Progenitor cell of endocrine pancreas (in vitro differentiated cells): ENCODE measurements around the gene KIAA0930. TPM values are rescaled to one million over a fixed set of nuclear protein-coding genes. Genes with fewer than 3 reads are reported as not detected.

ENCODE experiments used
- DNase-seq: peaks from one replicate; pipeline ENCODE4 v3.0.0; 2021; ENCODE audit warnings: low spot score; ENCODE audit not compliant: unreplicated experiment
- H3K27ac Mint-ChIP-seq: 2 replicates; pipeline ENCODE4 v1.8.0; 2021; ENCODE audit warnings: mild to moderate bottlenecking, moderate library complexity, mixed read lengths
- H3K27me3 Mint-ChIP-seq: 2 replicates; pipeline ENCODE4 v1.8.0; 2021; ENCODE audit warnings: mixed read lengths
- H3K36me3 Mint-ChIP-seq: 2 replicates; pipeline ENCODE4 v1.8.0; 2022; ENCODE audit warnings: mixed read lengths; ENCODE audit not compliant: insufficient read depth
- H3K4me1 Mint-ChIP-seq: 2 replicates; pipeline ENCODE4 v1.8.0; 2021; ENCODE audit warnings: low read depth, mixed read lengths
- H3K4me3 Mint-ChIP-seq: 2 replicates; pipeline ENCODE4 v1.8.0; 2021; ENCODE audit warnings: low read depth, mild to moderate bottlenecking, moderate library complexity, mixed read lengths
- H3K9me3 Mint-ChIP-seq: 2 replicates; pipeline ENCODE4 v1.8.0; 2021; ENCODE audit warnings: low read depth, mixed read lengths
- total RNA-seq: library from RNA; stranded (reverse); gene quantifications from 2 replicates; pipeline ENCODE4 v1.2.1, GENCODE V29; 2021
- TF ChIP-seq, protein P1 (sequence below): fragments of 200-600 bp; sonication (generic); IDR thresholded peaks from one replicate; pipeline ENCODE4 v1.5.0; 2021; ENCODE audit warnings: antibody characterized with exemption, mild to moderate bottlenecking; ENCODE audit not compliant: unreplicated experiment

The KIAA0930 gene
- total RNA-seq, 1 donor from 2014 or later = 45.3 TPM

DNA sequence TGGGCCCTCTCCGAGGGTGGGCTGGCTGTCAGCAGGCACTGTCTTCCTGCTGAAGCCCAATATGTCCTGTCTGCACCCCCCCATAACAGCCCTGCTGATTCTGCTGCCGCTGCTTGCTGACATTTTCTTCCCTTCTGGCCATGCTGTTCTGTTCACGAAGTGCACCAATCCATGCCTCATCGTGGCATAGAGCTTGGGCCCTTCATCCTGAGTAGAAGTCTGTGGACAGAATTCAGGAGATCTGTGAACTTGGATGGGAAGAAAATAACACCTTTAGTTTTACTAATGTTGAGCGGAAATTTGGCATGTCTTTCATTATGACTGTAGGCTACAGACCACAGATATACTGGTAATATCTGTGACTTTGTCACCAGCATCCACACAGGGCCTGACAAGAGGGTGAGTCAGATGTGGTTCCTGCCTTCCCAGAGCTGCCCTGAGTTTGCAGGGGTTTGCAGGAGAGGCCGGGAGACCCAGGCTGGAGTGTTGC is 14.1 kb upstream of the KIAA0930 start:
- Mint-ChIP-seq H3K4me1 (no peaks in the 10 kb centered on the region), H3K9me3 (no peaks in the 10 kb centered on the region), H3K27me3 (no peaks in the 10 kb centered on the region), H3K27ac (no peak overlapping the region), H3K4me3 (no peak overlapping the region), H3K36me3 (no peaks in the 10 kb centered on the region)
- no peak for DNase-seq
- TF ChIP-seq, protein P1, sequence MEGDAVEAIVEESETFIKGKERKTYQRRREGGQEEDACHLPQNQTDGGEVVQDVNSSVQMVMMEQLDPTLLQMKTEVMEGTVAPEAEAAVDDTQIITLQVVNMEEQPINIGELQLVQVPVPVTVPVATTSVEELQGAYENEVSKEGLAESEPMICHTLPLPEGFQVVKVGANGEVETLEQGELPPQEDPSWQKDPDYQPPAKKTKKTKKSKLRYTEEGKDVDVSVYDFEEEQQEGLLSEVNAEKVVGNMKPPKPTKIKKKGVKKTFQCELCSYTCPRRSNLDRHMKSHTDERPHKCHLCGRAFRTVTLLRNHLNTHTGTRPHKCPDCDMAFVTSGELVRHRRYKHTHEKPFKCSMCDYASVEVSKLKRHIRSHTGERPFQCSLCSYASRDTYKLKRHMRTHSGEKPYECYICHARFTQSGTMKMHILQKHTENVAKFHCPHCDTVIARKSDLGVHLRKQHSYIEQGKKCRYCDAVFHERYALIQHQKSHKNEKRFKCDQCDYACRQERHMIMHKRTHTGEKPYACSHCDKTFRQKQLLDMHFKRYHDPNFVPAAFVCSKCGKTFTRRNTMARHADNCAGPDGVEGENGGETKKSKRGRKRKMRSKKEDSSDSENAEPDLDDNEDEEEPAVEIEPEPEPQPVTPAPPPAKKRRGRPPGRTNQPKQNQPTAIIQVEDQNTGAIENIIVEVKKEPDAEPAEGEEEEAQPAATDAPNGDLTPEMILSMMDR = no peak

DNA sequence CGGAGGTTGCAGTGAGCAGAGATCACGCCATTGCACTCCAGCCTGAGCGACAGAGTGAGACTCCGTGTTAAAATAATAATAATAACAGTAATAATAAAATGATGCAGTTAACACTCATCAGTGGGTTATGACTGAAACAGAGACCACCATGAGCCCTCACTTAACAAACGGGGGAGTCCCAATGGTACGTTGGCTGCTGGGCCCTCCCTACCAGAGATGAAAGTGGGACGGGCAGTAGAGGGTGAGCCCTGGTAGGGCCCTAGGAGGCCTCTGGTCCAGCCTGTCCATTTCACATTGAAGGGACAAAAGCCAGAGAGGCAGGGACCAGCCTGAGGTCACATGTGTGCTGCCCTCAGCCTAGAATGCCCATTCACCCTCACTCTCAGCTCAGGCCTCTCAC is 13.7 kb upstream of the KIAA0930 start:
- Mint-ChIP-seq H3K4me3 (no peak overlapping the region), H3K4me1 (no peaks in the 10 kb centered on the region), H3K9me3 (no peaks in the 10 kb centered on the region), H3K27me3 (no peaks in the 10 kb centered on the region), H3K27ac (no peak overlapping the region), H3K36me3 (no peaks in the 10 kb centered on the region)
- TF ChIP-seq, protein P1 = no peak
- no peak for DNase-seq

DNA sequence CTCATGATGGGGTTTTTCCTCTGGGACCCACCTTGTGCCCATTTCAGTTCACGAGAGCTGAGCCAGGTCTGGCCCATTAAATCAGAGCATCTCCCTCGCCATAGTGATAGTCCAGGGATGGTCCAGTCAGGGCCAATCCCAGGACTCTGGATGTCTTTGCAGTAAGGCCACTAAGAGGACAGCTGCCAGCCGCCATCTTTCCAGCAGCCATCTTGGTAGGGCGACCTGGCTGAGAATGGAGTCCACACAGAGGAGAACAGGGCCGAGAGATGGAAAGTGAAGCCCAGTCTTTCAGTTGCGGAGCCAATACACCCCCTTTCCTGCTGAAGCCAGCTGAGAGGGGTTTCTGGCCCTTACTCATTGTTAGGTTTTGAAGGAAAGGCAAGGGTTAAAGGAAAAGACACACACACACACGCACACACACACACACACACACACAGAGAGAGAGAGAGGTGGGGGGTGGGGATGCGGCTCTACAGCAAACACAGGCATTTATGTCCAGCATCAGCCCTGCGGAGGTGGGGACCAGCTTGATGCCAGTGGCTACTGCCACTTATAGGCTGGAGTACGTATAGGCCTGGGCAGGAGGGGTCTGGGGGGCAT is 12.4 kb upstream of the KIAA0930 start:
- Mint-ChIP-seq H3K9me3 (no peaks in the 10 kb centered on the region), H3K27me3 (no peaks in the 10 kb centered on the region), H3K27ac (no peak overlapping the region)

DNA sequence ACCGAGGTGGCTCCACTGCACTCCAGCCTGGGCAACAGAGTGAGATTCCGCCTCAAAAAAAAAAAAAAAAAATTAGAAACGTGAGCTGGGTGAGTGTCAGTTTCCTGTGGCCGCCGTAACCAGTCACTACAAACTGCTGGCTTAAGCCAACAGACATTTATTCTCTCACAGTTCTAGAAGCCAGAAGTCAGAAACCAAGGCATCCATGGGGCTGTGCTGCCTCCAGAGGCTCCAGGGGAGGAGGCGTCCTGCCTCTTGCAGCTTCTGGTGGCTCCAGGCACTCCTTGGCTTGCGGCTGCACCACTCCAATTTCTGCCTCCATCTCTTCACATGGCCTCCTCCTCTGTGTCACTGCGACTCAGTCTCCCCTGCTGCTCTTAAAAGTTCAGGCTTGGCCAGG is 11.1 kb upstream of the KIAA0930 start:
- H3K4me1 Mint-ChIP-seq = peaks cover under 1% of the 10 kb centered on the region
- no peak overlapping the region for H3K27ac Mint-ChIP-seq
- no peaks in the 10 kb centered on the region for H3K27me3 Mint-ChIP-seq
- no peak overlapping the region for H3K4me3 Mint-ChIP-seq
- no peak for DNase-seq
- TF ChIP-seq, protein P1 = no peak
- no peaks in the 10 kb centered on the region for H3K36me3 Mint-ChIP-seq
- no peaks in the 10 kb centered on the region for H3K9me3 Mint-ChIP-seq

More for the DNA sequence above, 12.4 kb upstream of the KIAA0930 start:
- Mint-ChIP-seq H3K4me1 (no peaks in the 10 kb centered on the region), H3K4me3 (no peak overlapping the region), H3K36me3 (no peaks in the 10 kb centered on the region)
- TF ChIP-seq, protein P1 = no peak
- no peak for DNase-seq

DNA sequence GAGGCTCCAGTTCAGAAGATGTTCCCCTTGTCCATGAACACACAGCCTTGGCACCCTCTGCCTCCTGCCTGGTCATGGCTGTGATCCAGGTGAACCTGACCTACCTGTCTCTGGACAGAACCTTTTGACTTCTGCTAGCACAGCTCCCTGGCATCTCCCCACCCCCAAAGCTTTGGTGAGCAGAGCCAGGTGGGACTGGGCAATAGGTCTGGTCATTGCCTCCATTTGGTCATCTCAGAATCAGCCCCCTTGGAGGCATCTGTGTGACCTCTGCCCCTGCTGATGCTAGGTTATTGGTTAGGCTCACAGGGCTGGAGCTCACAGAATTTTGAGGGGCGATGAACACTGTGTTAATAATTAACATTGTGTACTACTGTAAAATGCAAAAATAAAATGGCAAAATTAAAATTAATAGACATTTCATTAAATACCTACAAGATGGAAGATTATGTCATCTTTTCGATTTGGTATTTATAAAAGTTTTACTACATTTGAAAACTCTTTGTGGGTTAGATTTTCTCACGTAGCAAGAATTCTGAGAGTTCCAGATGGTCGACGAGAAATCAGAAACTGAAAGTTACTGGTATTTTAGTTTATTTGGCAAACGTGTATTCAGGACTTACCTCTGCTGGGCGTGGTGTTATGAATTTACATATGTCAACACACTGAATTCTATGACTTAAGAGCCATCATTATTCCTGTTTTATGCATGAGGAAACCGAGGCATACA is 8.3 kb upstream of the KIAA0930 start:
- H3K27ac Mint-ChIP-seq = no peak overlapping the region
- H3K27me3 Mint-ChIP-seq = no peaks in the 10 kb centered on the region
- no peaks in the 10 kb centered on the region for H3K9me3 Mint-ChIP-seq
- no peak overlapping the region for H3K4me3 Mint-ChIP-seq
- DNase-seq = no peak
- TF ChIP-seq, protein P1 = no peak
- H3K4me1 Mint-ChIP-seq = peaks cover 11% of the 10 kb centered on the region
- no peaks in the 10 kb centered on the region for H3K36me3 Mint-ChIP-seq
